Peyer's patch (tissue), 4 donors: ENCODE measurements around the gene ENSA. TPM values are rescaled to one million over a fixed set of nuclear protein-coding genes. Genes with fewer than 3 reads are reported as not detected.
"Not testable (repeated sequence)": the region's sequence is repeated elsewhere in the genome, so short reads cannot be mapped to it uniquely, and the experiment has no call there.

Source experiments
- DNase-seq, 3 donors: peaks; one replicate each; pipeline ENCODE4 v3.0.0-alpha.2; 2017 to 2019
- H3K27ac ChIP-seq, 4 donors: fragments of 200-600 bp; sonication (generic); one replicate each; pipeline ENCODE4 v1.5.1; 2016 to 2019
- H3K27me3 ChIP-seq, 2 donors: fragments of 200-600 bp; sonication (generic); one replicate each; pipeline ENCODE4 v1.5.1; 2019
- H3K36me3 ChIP-seq, 3 donors: fragments of 200-600 bp; sonication (generic); one replicate each; pipeline ENCODE4 v1.5.1; 2016 to 2019
- H3K4me1 ChIP-seq, 4 donors: fragments of 200-600 bp; sonication (generic); one replicate each; pipeline ENCODE4 v1.5.1; 2016 to 2019
- H3K4me3 ChIP-seq, 4 donors: fragments of 200-600 bp; sonication (generic); 1 replicate in 3 of 4; 2 replicates in 1 of 4; pipeline ENCODE4 v1.5.1; 2016 to 2019; ENCODE audit warnings: mild to moderate bottlenecking in 1 of 4
- H3K9me3 ChIP-seq, 4 donors: fragments of 200-600 bp; sonication (generic); one replicate each; pipeline ENCODE4 v1.5.1; 2016 to 2019; ENCODE audit warnings: mild to moderate bottlenecking in 1 of 4
- POLR2A ChIP-seq, 2 donors: fragments of 450-650 bp; IDR thresholded peaks; one replicate each; pipeline ENCODE4 v1.5.1; 2017; ENCODE audit warnings: antibody characterized with exemption in 2 of 2, mild to moderate bottlenecking in 2 of 2, moderate library complexity in 2 of 2
- total RNA-seq, 4 donors: library from RNA; depleted of rRNA; stranded (reverse); fragments of >200 nt; gene quantifications; one replicate each; pipeline ENCODE4 v1.1.0, GENCODE V29; 2016
- TF ChIP-seq, protein P1 (sequence below), 6 experiments: fragments of 450-650 bp in 4 of 6; fragments of 200-600 bp in 2 of 6; sonication (generic) in 1 of 6; IDR thresholded peaks; one replicate each; pipeline ENCODE4 v1.5.1; 2017 to 2019; ENCODE audit warnings: antibody characterized with exemption in 6 of 6, mild to moderate bottlenecking in 3 of 6, moderate library complexity in 1 of 6

ENSA gene
- total RNA-seq, 4 donors from 2014 or later: 173 to 231 (median 206) TPM

- Histone ChIP-seq H3K4me1 (no peaks in the 10 kb centered on the region), H3K27me3 (no peaks in the 10 kb centered on the region), H3K36me3 (peaks cover 0 to 63% (median 4%) of the 10 kb centered on the region in 3 donors), H3K27ac (no peak overlapping the region), H3K4me3 (no peak overlapping the region), H3K9me3 (no peaks in the 10 kb centered on the region)
- no peak for DNase-seq
- no peak for TF ChIP-seq POLR2A (IDR thresholded peaks at IDR 0.05)
- TF ChIP-seq, protein P1, sequence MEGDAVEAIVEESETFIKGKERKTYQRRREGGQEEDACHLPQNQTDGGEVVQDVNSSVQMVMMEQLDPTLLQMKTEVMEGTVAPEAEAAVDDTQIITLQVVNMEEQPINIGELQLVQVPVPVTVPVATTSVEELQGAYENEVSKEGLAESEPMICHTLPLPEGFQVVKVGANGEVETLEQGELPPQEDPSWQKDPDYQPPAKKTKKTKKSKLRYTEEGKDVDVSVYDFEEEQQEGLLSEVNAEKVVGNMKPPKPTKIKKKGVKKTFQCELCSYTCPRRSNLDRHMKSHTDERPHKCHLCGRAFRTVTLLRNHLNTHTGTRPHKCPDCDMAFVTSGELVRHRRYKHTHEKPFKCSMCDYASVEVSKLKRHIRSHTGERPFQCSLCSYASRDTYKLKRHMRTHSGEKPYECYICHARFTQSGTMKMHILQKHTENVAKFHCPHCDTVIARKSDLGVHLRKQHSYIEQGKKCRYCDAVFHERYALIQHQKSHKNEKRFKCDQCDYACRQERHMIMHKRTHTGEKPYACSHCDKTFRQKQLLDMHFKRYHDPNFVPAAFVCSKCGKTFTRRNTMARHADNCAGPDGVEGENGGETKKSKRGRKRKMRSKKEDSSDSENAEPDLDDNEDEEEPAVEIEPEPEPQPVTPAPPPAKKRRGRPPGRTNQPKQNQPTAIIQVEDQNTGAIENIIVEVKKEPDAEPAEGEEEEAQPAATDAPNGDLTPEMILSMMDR (IDR thresholded peaks at IDR 0.05): no peak
Observed at GRCh38 chr1:150661156-150661555, 31.7 kb upstream of the ENSA start.

GRCh38 chr1:150660584-150660983 lies 31.2 kb upstream of the ENSA start:
- DNase-seq: no peak
- H3K27me3 ChIP-seq: no peaks in the 10 kb centered on the region
- H3K9me3 ChIP-seq: no peaks in the 10 kb centered on the region
- TF ChIP-seq, protein P1 (IDR thresholded peaks at IDR 0.05): no peak
- no peak for TF ChIP-seq POLR2A (IDR thresholded peaks at IDR 0.05)
- H3K4me3 ChIP-seq: no peak overlapping the region
- peaks cover 0 to 63% (median 4%) of the 10 kb centered on the region in 3 donors for H3K36me3 ChIP-seq
- H3K4me1 ChIP-seq: no peaks in the 10 kb centered on the region
- H3K27ac ChIP-seq: no peak overlapping the region

- H3K9me3 ChIP-seq, H3K27ac ChIP-seq, DNase-seq, H3K4me1 ChIP-seq, H3K4me3 ChIP-seq, H3K27me3 ChIP-seq: not testable (repeated sequence)
- H3K36me3 ChIP-seq: peaks cover 0 to 46% (median 4%) of the 10 kb centered on the region in 3 donors
Observed at GRCh38 chr1:150657064-150657463, 27.7 kb upstream of the ENSA start.

GRCh38 chr1:150654635-150655034 lies 25.2 kb upstream of the ENSA start:
- not testable (repeated sequence) for DNase-seq, H3K27me3 ChIP-seq, H3K4me3 ChIP-seq, H3K27ac ChIP-seq, H3K4me1 ChIP-seq, H3K9me3 ChIP-seq
- H3K36me3 ChIP-seq: peaks cover 0 to 21% (median 0%) of the 10 kb centered on the region in 3 donors

- H3K4me1 ChIP-seq: no peaks in the 10 kb centered on the region
- H3K9me3 ChIP-seq: no peaks in the 10 kb centered on the region
- peaks cover 0 to 39% (median 0%) of the 10 kb centered on the region in 3 donors for H3K36me3 ChIP-seq
- no peaks in the 10 kb centered on the region for H3K27me3 ChIP-seq
- peak in 2 of 3 donors; percentile 63 to 68 for DNase-seq
- H3K27ac ChIP-seq: peak overlapping the region in 2 of 4 donors; percentile 15 to 58
- no peak overlapping the region for H3K4me3 ChIP-seq
- TF ChIP-seq, protein P1 (IDR thresholded peaks at IDR 0.05): peak in 3 of 6 experiments; percentile 12 to 14 (median 12)
- no peak for TF ChIP-seq POLR2A (IDR thresholded peaks at IDR 0.05)
Observed at GRCh38 chr1:150650193-150650592, 20.8 kb upstream of the ENSA start.

DNA sequence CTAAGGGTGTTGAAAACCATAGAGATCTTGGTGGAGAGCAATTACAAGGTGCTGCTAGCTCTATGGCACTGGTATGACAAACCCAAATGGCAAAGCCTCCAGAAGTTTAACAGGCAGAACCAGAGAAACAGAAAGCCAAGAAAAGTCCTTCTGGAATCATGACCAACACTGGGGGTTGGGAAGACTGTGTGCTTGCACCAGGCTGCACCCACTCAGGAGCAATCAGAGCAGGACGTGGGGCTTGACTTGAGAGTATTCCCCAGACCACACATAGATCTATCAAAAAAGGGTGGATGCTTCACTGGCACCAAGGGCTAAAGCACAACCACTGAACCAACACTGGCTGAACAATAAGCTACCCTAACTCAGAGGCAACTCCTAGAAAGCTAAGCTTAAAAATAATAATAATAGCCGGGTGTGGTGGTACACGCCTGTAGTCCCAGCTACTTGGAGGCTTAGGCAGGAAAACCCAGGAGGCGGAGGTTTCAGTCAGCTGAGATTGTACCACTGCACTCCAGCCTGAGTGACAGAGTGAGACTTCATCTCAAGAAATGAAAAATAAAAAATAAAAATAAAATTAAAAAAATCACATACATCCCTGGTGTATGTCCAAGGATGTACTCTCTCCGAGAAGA lies 20.1 kb upstream of the ENSA start:
- no peak for TF ChIP-seq POLR2A (IDR thresholded peaks at IDR 0.05)
- TF ChIP-seq, protein P1 (IDR thresholded peaks at IDR 0.05): no peak
- Histone ChIP-seq H3K27ac (peak overlapping the region in 1 of 4 donors; percentile 13), H3K9me3 (no peaks in the 10 kb centered on the region), H3K4me1 (no peaks in the 10 kb centered on the region), H3K4me3 (no peak overlapping the region), H3K27me3 (no peaks in the 10 kb centered on the region), H3K36me3 (peaks cover 0 to 40% (median 0%) of the 10 kb centered on the region in 3 donors)
- DNase-seq: no peak

GRCh38 chr1:150642296-150642695 lies 12.9 kb upstream of the ENSA start:
- Histone ChIP-seq H3K4me3 (no peak overlapping the region), H3K27me3 (no peaks in the 10 kb centered on the region), H3K36me3 (peaks cover 0 to 21% (median 0%) of the 10 kb centered on the region in 3 donors), H3K27ac (no peak overlapping the region), H3K9me3 (no peaks in the 10 kb centered on the region), H3K4me1 (no peaks in the 10 kb centered on the region)
- no peak for DNase-seq
- TF ChIP-seq POLR2A (IDR thresholded peaks at IDR 0.05): no peak
- TF ChIP-seq, protein P1 (IDR thresholded peaks at IDR 0.05): no peak

GRCh38 chr1:150641126-150641815 lies 11.9 kb upstream of the ENSA start:
- not testable (repeated sequence) for H3K4me1 ChIP-seq, H3K27me3 ChIP-seq, H3K27ac ChIP-seq, H3K9me3 ChIP-seq, DNase-seq, H3K4me3 ChIP-seq
- H3K36me3 ChIP-seq: peaks cover 0 to 10% (median 0%) of the 10 kb centered on the region in 3 donors

DNA sequence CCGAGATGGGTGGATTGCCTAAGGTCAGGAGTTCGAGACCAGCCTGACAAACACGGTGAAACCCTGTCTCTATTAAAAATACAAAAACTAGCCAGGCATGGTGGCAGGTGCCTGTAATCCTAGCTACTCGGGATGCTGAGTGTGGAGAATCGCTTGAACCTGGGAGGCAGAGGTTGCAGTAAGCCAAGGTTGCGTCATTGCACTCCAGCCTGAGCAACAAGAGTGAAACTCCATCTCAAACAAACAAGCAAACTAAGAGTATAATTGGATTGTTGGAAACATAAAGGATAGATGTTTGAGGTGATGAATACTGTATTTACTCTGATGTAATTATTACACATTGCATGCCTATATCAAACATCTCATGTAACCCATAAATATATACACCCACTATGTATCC lies 9.0 kb upstream of the ENSA start:
- DNase-seq, H3K27me3 ChIP-seq, H3K36me3 ChIP-seq: not testable (repeated sequence)

More for the DNA sequence above, 9.0 kb upstream of the ENSA start:
- not testable (repeated sequence) for H3K27ac ChIP-seq, H3K9me3 ChIP-seq, H3K4me3 ChIP-seq, H3K4me1 ChIP-seq
